Vagina (tissue), 2 donors: ENCODE results near the gene KIAA0753.

Experiments
- CTCF ChIP-seq, 3 experiments: fragments of 450-650 bp in 2 of 3; fragments of 200-600 bp in 1 of 3; sonication (generic) in 1 of 3; IDR thresholded peaks; one replicate each; pipeline ENCODE4 v1.5.1; 2017 to 2019; ENCODE audit warnings: antibody characterized with exemption in 3 of 3, mild to moderate bottlenecking in 2 of 3, moderate library complexity in 2 of 3
- POLR2A ChIP-seq, 2 donors: fragments of 450-650 bp; IDR thresholded peaks; one replicate each; pipeline ENCODE4 v1.6.1; 2017; ENCODE audit warnings: antibody characterized with exemption in 2 of 2, mild to moderate bottlenecking in 2 of 2, moderate library complexity in 2 of 2
- POLR2AphosphoS5 ChIP-seq, 2 donors: sonication (generic); formaldehyde crosslinking; IDR thresholded peaks; one replicate each; pipeline ENCODE4 v1.9.0; 2017; ENCODE audit warnings: antibody characterized with exemption in 2 of 2, mild to moderate bottlenecking in 2 of 2, low read depth in 1 of 2; ENCODE audit not compliant: insufficient read depth in 1 of 2

- TF ChIP-seq CTCF (IDR thresholded peaks at IDR 0.05) (no peak), POLR2A (IDR thresholded peaks at IDR 0.05) (no peak), POLR2AphosphoS5 (IDR thresholded peaks at IDR 0.05; ENCODE audit: insufficient read depth in 1 of 2, low read depth in 1 of 2) (no peak)
Observed at GRCh38 chr17:6544011-6544370, 96.5 kb downstream of the KIAA0753 start.
